Esophagus muscularis mucosa (tissue), 4 donors: Measurements from ENCODE around the gene NCLN. TPM values are rescaled to one million over a fixed set of nuclear protein-coding genes. Genes with fewer than 3 reads are reported as not detected.

Experiments used
- DNase-seq: peaks from one replicate; pipeline ENCODE4 v3.0.0-alpha.2; 2017; ENCODE audit errors: extremely low spot score
- H3K27ac ChIP-seq, 4 donors: fragments of 200-600 bp; sonication (generic); replicated peaks in 1 of 4; 1 replicate in 3 of 4; 2 replicates in 1 of 4; pipeline ENCODE4 v1.5.1; 2016 to 2019; ENCODE audit warnings: mild to moderate bottlenecking in 1 of 4
- H3K27me3 ChIP-seq, 4 donors: fragments of 200-600 bp; sonication (generic); one replicate each; pipeline versions ENCODE4 v1.5.1 to v1.6.0; 2016 to 2019
- H3K36me3 ChIP-seq, 4 donors: fragments of 200-600 bp; sonication (generic); one replicate each; pipeline ENCODE4 v1.5.1; 2016 to 2019
- H3K4me1 ChIP-seq, 4 donors: fragments of 200-600 bp; sonication (generic); one replicate each; pipeline ENCODE4 v1.5.1; 2016 to 2019
- H3K4me3 ChIP-seq, 4 donors: fragments of 200-600 bp; sonication (generic); 1 replicate in 2 of 4; 2 replicates in 2 of 4; pipeline ENCODE4 v1.5.1; 2016 to 2019; ENCODE audit warnings: mild to moderate bottlenecking in 4 of 4, moderate library complexity in 1 of 4
- H3K9me3 ChIP-seq, 4 donors: fragments of 200-600 bp; sonication (generic); 1 replicate in 3 of 4; 2 replicates in 1 of 4; pipeline ENCODE4 v1.5.1; 2016 to 2019
- CTCF ChIP-seq, 3 experiments: fragments of 200-600 bp in 2 of 3; fragments of 450-650 bp in 1 of 3; sonication (generic) in 2 of 3; IDR thresholded peaks; one replicate each; pipeline ENCODE4 v1.5.1; 2017 to 2019; ENCODE audit warnings: antibody characterized with exemption in 3 of 3, mild to moderate bottlenecking in 2 of 3, moderate library complexity in 1 of 3
- EP300 ChIP-seq: sonication (generic); formaldehyde crosslinking; IDR thresholded peaks from one replicate; pipeline ENCODE4 v1.6.1; 2017; ENCODE audit warnings: antibody characterized with exemption
- POLR2A ChIP-seq: fragments of 450-650 bp; IDR thresholded peaks from one replicate; pipeline ENCODE4 v1.6.1; 2017; ENCODE audit warnings: antibody characterized with exemption, moderate library complexity, mild to moderate bottlenecking, low read depth
- POLR2AphosphoS5 ChIP-seq, 2 donors: sonication (generic); formaldehyde crosslinking; IDR thresholded peaks; one replicate each; pipeline ENCODE4 v1.6.1; 2017; ENCODE audit warnings: antibody characterized with exemption in 2 of 2
- WGBS: methylation state at CpG from one replicate; pipeline ENCODE4 v1.1.5; 2018; 5-methylcytosine and 5-hydroxymethylcytosine counted together
- intact Hi-C: fragments of 100-400 bp; cut with DNase I; formaldehyde crosslinking; loops from one replicate; pipeline ENCODE4 v1.15.1; 2023
- total RNA-seq, 4 donors: library from RNA; depleted of rRNA; stranded (reverse); fragments of >200 nt; gene quantifications; one replicate each; pipeline versions ENCODE4 v1.1.0 to v1.2.1, GENCODE V29; 2016

NCLN gene
- total RNA-seq, 4 donors from 2014 or later = 26.2 to 33.6 (median 29.7) TPM

DNA sequence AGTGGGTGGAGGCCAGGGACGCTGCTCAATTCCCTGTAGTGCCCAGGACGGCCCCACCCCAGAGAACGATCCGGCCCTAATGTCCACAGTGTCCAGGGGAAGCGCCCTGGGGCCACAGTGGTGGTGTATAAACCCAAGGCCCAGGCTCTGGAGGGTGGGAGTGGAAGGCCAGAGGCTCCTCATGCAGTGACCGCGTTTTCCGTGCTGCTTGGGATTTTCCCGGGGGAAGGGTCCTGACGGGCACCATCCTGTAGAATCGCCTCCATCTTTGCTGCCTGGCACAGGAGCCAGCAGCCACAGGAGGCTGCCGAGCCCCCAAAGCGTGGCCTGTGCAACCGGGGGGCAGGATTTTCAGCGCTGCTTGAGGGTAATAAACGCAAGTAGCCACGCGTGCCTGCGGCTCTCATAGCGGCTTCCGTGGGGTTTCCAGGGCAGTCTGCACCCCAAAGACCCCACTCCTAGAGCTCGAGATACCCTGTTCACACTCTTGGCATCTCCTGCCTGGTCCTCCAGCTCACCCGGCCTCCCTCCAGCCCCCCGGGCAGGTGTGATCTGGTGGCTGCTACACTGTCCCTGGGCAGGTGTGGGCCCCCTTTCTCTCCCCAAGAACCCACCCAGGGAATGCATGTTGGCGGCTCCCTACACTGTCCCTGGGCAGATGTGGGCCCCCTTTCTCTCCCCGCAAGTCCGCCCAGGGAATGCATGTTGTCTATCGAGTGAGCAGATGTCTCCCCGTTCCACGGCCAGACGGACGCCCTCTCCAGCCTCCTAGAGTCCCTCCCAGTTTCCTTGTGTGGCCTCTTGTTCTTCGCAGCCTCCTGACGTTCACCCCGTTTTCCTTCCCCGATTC lies 2.2 kb downstream of the NCLN start:
- intact Hi-C loops = no loop called here
- TF ChIP-seq CTCF (IDR thresholded peaks at IDR 0.05) (no peak), POLR2AphosphoS5 (IDR thresholded peaks at IDR 0.05) (no peak), EP300 (no peak), POLR2A (no peak)
- H3K27ac ChIP-seq = no peak overlapping the region
- H3K36me3 ChIP-seq = peaks cover 0 to 27% (median 20%) of the 10 kb centered on the region in 4 donors
- DNase-seq = no peak
- H3K4me3 ChIP-seq = no peak overlapping the region
- no peaks in the 10 kb centered on the region for H3K9me3 ChIP-seq
- 81% methylated on average over 35 of the region's 36 CpGs for whole genome bisulfite sequencing
- H3K4me1 ChIP-seq = peaks cover 16 to 51% (median 37%) of the 10 kb centered on the region in 4 donors
- H3K27me3 ChIP-seq = no peaks in the 10 kb centered on the region

DNA sequence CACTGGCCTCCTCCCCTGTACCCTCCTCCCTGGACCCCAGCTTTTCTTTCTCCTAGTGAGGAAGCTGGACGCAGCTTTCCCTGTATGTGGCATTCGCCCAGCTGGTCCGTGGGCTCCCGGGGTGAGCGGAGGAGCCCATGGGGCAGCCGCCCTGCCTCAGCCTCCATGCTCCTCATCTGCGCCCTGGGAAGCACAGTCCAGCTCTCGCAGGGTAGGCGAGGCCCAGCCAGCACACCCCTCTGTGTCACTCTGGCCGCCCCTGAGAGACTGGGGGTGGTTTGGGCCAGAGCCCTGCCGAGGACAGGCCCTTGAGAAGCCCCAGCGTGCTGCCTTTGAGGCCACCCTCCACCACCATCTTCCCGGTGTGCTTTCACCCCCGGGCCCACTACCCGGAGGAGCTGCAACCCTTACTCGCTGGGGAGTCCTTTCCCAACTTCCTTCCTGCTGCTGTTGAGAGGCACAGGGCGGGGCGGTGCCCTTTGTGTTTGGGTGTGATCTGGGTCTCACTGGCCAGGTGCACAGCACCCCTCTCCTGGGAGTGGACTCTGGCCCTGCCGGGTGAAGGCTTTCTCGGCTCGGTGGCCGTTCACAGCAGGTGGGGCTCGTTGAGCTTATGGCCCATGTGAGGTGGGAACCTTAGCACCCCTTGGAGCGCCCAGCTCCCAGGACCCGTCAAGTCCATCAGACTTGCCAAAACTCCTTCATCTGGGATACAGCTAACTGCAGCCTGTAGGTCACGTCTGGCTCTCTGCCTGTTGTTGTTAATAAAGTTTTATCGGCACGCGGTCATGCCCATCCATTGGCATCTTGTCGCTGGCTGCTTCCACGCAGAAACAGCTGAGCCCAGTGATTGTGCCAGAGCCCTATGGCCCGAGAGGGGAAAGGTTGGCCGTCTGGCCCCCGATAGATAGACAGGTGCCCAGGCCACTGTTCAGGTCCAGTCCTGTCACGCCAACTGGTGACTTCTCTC lies 3.2 kb downstream of the NCLN start:
- Histone ChIP-seq H3K27me3 (no peaks in the 10 kb centered on the region), H3K27ac (no peak overlapping the region), H3K9me3 (no peaks in the 10 kb centered on the region), H3K36me3 (peaks cover 0 to 37% (median 29%) of the 10 kb centered on the region in 4 donors), H3K4me1 (peaks cover 16 to 51% (median 37%) of the 10 kb centered on the region in 4 donors), H3K4me3 (no peak overlapping the region)
- no peak for DNase-seq
- no peak for TF ChIP-seq POLR2AphosphoS5 (IDR thresholded peaks at IDR 0.05)
- whole genome bisulfite sequencing = 90% methylated on average over 29 of the region's 35 CpGs
- intact Hi-C loops = no loop called here

DNA sequence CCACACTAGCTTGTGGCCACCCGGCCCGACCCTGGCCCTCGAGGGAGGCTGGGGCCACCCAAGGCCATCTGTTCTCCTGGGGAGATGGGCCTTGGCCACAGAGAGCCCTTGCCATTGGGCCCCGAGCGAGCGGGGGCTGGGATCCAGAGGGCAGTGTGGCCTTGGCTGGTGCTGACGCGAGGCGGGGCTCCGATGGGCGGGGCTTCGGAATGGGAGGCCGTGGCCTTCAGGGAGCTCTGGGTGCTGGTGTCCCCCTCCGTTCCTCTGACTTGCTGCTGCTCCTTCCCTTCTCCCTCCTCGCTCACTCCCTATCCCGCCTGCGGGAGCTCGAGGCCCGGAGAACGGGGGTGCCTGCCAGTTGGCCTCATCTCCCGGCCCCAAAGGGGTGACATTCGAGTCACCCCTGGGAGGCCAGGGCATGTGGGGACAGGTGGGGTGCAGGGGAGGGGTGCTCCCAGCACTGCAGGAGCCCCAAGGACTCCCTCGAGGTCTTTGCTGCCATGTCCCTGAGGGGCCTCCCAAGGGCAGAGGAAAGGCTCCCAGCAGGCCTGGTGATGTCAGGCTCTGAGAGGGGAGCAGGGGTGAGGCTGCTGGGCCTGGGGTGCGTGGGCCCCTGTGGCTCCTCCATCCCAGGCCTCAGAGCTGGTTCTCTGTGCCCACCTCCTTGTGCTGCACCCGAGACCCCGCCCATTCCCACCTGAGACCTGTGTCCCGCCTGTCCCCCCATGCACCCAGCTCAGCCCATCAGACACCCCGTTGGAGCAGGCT lies 4.2 kb downstream of the NCLN start:
- Histone ChIP-seq H3K27ac (no peak overlapping the region), H3K4me1 (peaks cover 16 to 47% (median 33%) of the 10 kb centered on the region in 4 donors), H3K4me3 (no peak overlapping the region), H3K27me3 (no peaks in the 10 kb centered on the region), H3K36me3 (peaks cover 0 to 42% (median 33%) of the 10 kb centered on the region in 4 donors), H3K9me3 (no peaks in the 10 kb centered on the region)
- intact Hi-C loops = no loop called here
- TF ChIP-seq POLR2A (no peak), EP300 (no peak), CTCF (IDR thresholded peaks at IDR 0.05) (no peak), POLR2AphosphoS5 (IDR thresholded peaks at IDR 0.05) (no peak)
- WGBS = 83% methylated on average over 19 of the region's 28 CpGs
- DNase-seq = no peak

DNA sequence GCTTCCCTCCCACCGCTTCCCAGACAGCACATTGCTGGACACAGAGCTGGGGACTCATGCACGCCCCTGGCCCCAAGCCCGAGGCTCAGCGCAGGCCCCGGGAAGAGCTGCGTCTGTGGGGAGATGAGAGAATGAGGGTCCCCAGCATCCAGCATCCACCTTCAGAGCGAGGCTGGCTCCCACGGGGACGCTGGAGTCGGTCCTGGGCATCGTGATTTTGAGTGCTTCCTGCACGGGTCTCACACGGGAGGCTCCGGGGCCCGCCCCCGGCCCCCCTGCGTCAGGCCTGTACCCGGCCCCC lies 4.7 kb downstream of the NCLN start:
- WGBS = 96% methylated on average over 18 of the region's 18 CpGs
- H3K36me3 ChIP-seq = peaks cover 0 to 42% (median 34%) of the 10 kb centered on the region in 4 donors
- intact Hi-C loops = no loop called here

More for the DNA sequence above, 4.7 kb downstream of the NCLN start:
- Histone ChIP-seq H3K4me1 (peaks cover 16 to 43% (median 30%) of the 10 kb centered on the region in 4 donors), H3K27me3 (no peaks in the 10 kb centered on the region), H3K4me3 (no peak overlapping the region), H3K9me3 (no peaks in the 10 kb centered on the region), H3K27ac (no peak overlapping the region)
- TF ChIP-seq POLR2A (no peak), CTCF (IDR thresholded peaks at IDR 0.05) (no peak), POLR2AphosphoS5 (IDR thresholded peaks at IDR 0.05) (no peak), EP300 (no peak)
- DNase-seq = no peak
